PC-3 (cell line): ENCODE results near the gene PEA15. TPM values are rescaled to one million over a fixed set of nuclear protein-coding genes. Genes with fewer than 3 reads are reported as not detected.

Experiments used
- ATAC-seq: fragments of 200-7000 bp; cut with Tn5 transposase; 2 replicates; pipeline ENCODE4 v1.9.1; 2020; ENCODE audit warnings: mild to moderate bottlenecking, moderate library complexity
- BruUV-seq: library from RNA; stranded (reverse); fragments of 400-500 nt; replicated peaks from 2 replicates; lab custom pipeline; 2021; lab: Mats Ljungman, UMichigan
- CTCF ChIA-PET: fragments of 300-600 bp; sonication (Branson Sonifier 250); formaldehyde crosslinking; loops from one replicate; lab custom pipeline; 2022; ENCODE audit warnings: antibody characterized with exemption; lab: Charles Lee
- POLR2A ChIA-PET: fragments of 300-600 bp; sonication (Branson Sonifier 250); formaldehyde crosslinking; loops from one replicate; lab custom pipeline; 2022; ENCODE audit warnings: antibody characterized with exemption; ENCODE audit not compliant: unreplicated experiment; lab: Charles Lee
- DNase-seq: peaks from one replicate; pipeline ENCODE4 v3.0.0-alpha.2; 2015
- H2AFZ ChIP-seq: fragments of 300-600 bp; sonication (generic); 2 replicates; pipeline ENCODE4 v1.6.0; 2016; ENCODE audit warnings: antibody characterized with exemption, low read length
- H3F3A ChIP-seq: fragments of 300-600 bp; sonication (generic); one replicate; pipeline ENCODE4 v1.6.0; 2017; ENCODE audit warnings: antibody characterized with exemption, low read length, control low read depth, mild to moderate bottlenecking; ENCODE audit not compliant: unreplicated experiment
- H3K27ac ChIP-seq: fragments of 300-600 bp; sonication (generic); 2 replicates; pipeline ENCODE4 v1.5.1; 2016; ENCODE audit warnings: mild to moderate bottlenecking, low read length
- H3K27me3 ChIP-seq: fragments of 300-600 bp; sonication (generic); 2 replicates; pipeline ENCODE4 v1.6.1; 2016; ENCODE audit warnings: low read length, mixed read lengths
- H3K36me3 ChIP-seq: fragments of 300-600 bp; sonication (generic); 2 replicates; pipeline ENCODE4 v1.6.1; 2016; ENCODE audit warnings: low read depth, mixed run types, low read length, mixed read lengths
- H3K4me1 ChIP-seq: fragments of 300-600 bp; sonication (generic); 2 replicates; pipeline ENCODE4 v1.5.1; 2016; ENCODE audit warnings: low read length; ENCODE audit not compliant: insufficient read depth
- H3K4me2 ChIP-seq: fragments of 300-600 bp; sonication (generic); 2 replicates; pipeline ENCODE4 v1.6.0; 2016; ENCODE audit warnings: low read length
- H3K4me3 ChIP-seq: fragments of 300-600 bp; sonication (generic); 2 replicates; pipeline ENCODE4 v1.5.1; 2016; ENCODE audit warnings: mild to moderate bottlenecking, low read length, mixed read lengths
- H3K79me2 ChIP-seq: fragments of 300-600 bp; sonication (generic); 2 replicates; pipeline ENCODE4 v1.6.1; 2017; ENCODE audit warnings: low read length, mixed read lengths
- H3K9ac ChIP-seq: fragments of 300-600 bp; sonication (generic); 2 replicates; pipeline ENCODE4 v1.6.0; 2016; ENCODE audit warnings: mild to moderate bottlenecking, low read length
- H3K9me2 ChIP-seq: fragments of 300-600 bp; sonication (generic); replicated peaks from 2 replicates; pipeline ENCODE4 v1.6.1; 2016; ENCODE audit warnings: mixed run types, low read length, mixed read lengths
- H3K9me3 ChIP-seq: fragments of 300-600 bp; sonication (generic); 2 replicates; pipeline ENCODE4 v1.6.1; 2016; ENCODE audit warnings: low read length, mixed read lengths
- H4K20me1 ChIP-seq: fragments of 300-600 bp; sonication (generic); 2 replicates; pipeline ENCODE4 v1.6.1; 2016; ENCODE audit warnings: low read length, mixed read lengths
- EZH2 ChIP-seq: fragments of 300-600 bp; sonication (generic); IDR thresholded peaks from one replicate; pipeline ENCODE4 v1.6.1; 2017; ENCODE audit warnings: antibody characterized with exemption, mild to moderate bottlenecking, low read length; ENCODE audit not compliant: unreplicated experiment
- EZH2phosphoT487 ChIP-seq: fragments of 300-600 bp; sonication (generic); IDR thresholded peaks from 2 replicates; pipeline ENCODE4 v1.6.1; 2018; ENCODE audit warnings: mild to moderate bottlenecking, antibody characterized with exemption, low read length, borderline replicate concordance
- intact Hi-C: fragments of 100-400 bp; cut with micrococcal nuclease; formaldehyde crosslinking; loops from 2 replicates; pipeline ENCODE4 v1.9.0; 2023
- total RNA-seq: library from RNA; depleted of rRNA; stranded (reverse); fragments of >200 nt; gene quantifications from 2 replicates; pipeline ENCODE4 v1.2.3, GENCODE V29; 2014
- TF ChIP-seq, protein P1 (sequence below): fragments of 300-600 bp; sonication (generic); conservative IDR thresholded peaks from 2 replicates; pipeline ENCODE4 v1.5.1; 2017; ENCODE audit warnings: antibody characterized with exemption, low read depth, mild to moderate bottlenecking, low read length

The PEA15 gene
- total RNA-seq, 1 experiment from 2014 or later: 90.3 TPM

DNA sequence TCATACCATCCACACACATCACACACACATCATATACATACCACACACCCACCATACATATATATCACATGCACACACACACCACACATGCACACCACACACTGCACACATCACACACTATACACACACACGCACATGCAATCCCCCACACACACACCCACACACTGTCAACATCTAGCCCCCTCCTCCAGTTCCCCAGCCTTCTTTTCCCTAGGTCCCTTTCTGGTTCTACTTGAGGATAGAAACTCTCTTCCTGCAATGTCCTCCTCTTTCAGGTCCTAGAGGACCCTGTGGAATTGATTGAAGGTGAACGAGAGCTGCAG lies 10.5 kb upstream of the PEA15 start:
- Histone ChIP-seq H3K27me3 (no peaks in the 10 kb centered on the region), H3K4me2 (no peak overlapping the region), H3K79me2 (no peaks in the 10 kb centered on the region), H3K9me2 (no peaks in the 10 kb centered on the region), H2AFZ (no peak overlapping the region), H3K9me3 (no peaks in the 10 kb centered on the region), H3K27ac (no peak overlapping the region), H3K36me3 (no peaks in the 10 kb centered on the region), H3K4me1 (peaks cover 9% of the 10 kb centered on the region; the same call in 1 of the 2 replicates), H3F3A (no peaks in the 10 kb centered on the region), H3K4me3 (no peak overlapping the region), H3K9ac (no peak overlapping the region), H4K20me1 (no peaks in the 10 kb centered on the region)
- ChIA-PET POLR2A (no interaction called here), CTCF (no interaction called here)
- intact Hi-C loops: no loop called here
- DNase-seq (no peak), ATAC-seq (no peak)
- BruUV-seq: no TSS peak
- TF ChIP-seq EZH2phosphoT487 (no peak), EZH2 (no peak)
- TF ChIP-seq, protein P1, sequence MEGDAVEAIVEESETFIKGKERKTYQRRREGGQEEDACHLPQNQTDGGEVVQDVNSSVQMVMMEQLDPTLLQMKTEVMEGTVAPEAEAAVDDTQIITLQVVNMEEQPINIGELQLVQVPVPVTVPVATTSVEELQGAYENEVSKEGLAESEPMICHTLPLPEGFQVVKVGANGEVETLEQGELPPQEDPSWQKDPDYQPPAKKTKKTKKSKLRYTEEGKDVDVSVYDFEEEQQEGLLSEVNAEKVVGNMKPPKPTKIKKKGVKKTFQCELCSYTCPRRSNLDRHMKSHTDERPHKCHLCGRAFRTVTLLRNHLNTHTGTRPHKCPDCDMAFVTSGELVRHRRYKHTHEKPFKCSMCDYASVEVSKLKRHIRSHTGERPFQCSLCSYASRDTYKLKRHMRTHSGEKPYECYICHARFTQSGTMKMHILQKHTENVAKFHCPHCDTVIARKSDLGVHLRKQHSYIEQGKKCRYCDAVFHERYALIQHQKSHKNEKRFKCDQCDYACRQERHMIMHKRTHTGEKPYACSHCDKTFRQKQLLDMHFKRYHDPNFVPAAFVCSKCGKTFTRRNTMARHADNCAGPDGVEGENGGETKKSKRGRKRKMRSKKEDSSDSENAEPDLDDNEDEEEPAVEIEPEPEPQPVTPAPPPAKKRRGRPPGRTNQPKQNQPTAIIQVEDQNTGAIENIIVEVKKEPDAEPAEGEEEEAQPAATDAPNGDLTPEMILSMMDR: no peak

DNA sequence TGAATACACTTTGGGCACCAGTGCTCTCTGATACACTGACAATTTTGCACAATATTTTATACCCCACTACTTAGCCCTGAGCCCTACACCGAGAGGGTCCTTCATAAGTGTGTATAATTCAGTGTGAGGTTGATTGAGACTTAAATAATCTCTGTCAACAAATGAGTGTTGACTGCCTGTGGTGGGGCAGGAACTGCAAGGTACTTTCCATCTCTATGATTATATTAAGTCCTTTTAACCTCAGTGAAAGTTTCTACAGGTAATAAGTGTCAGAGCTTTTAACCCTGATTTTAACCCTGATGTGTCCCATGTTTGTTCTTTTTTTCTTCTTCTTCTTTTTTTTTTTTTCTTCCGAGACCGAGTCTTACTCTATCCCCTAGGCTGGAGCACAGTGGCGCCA lies 9.0 kb upstream of the PEA15 start:
- Histone ChIP-seq H3K9ac (no peak overlapping the region), H4K20me1 (no peaks in the 10 kb centered on the region), H2AFZ (no peak overlapping the region), H3K4me1 (peaks cover 9% of the 10 kb centered on the region; the same call in 1 of the 2 replicates), H3K9me3 (no peaks in the 10 kb centered on the region), H3F3A (no peaks in the 10 kb centered on the region), H3K4me3 (no peak overlapping the region), H3K27ac (no peak overlapping the region), H3K36me3 (no peaks in the 10 kb centered on the region), H3K9me2 (no peaks in the 10 kb centered on the region), H3K79me2 (no peaks in the 10 kb centered on the region), H3K4me2 (no peak overlapping the region), H3K27me3 (no peaks in the 10 kb centered on the region)
- DNase-seq: no peak
- intact Hi-C loops: no loop called here
- POLR2A ChIA-PET: no interaction called here
- TF ChIP-seq EZH2 (no peak), EZH2phosphoT487 (no peak)
- ATAC-seq: no peak
- CTCF ChIA-PET: interaction anchor here (1.7 kb wide), 1 partner anchor 24 kb away, joined by 5 read pairs; no protein-coding TSS in a partner anchor
- no TSS peak for BruUV-seq

DNA sequence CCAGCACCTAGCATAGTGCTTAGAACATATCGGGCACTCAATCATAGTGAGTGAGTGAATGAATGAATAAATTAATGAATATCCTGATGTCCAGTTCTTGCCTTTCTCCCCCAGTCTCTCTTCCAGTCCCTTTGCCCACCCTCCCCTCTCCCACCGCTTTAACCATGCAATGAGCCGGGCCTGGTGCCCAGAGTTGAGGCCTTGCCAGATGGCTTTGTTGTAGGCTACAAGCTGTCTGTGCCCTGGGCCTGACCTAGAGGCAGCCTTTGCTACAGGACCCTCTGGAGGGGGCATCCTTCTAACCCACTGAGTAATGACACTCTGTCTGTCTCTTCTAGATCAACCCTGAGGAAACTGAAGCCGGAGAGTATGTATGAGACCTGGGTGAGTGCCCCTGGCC lies 8.0 kb upstream of the PEA15 start:
- Histone ChIP-seq H3K9ac (no peak overlapping the region), H3K9me3 (no peaks in the 10 kb centered on the region), H3K27me3 (no peaks in the 10 kb centered on the region), H3K4me2 (no peak overlapping the region), H3K4me3 (no peak overlapping the region), H4K20me1 (no peaks in the 10 kb centered on the region), H3K36me3 (no peaks in the 10 kb centered on the region), H3K27ac (no peak overlapping the region), H2AFZ (no peak overlapping the region), H3K9me2 (no peaks in the 10 kb centered on the region), H3K79me2 (no peaks in the 10 kb centered on the region), H3F3A (no peaks in the 10 kb centered on the region), H3K4me1 (peaks cover 9% of the 10 kb centered on the region; the same call in 1 of the 2 replicates)
- intact Hi-C loops: no loop called here
- no TSS peak for BruUV-seq
- POLR2A ChIA-PET: no interaction called here
- CTCF ChIA-PET: no interaction called here
- ATAC-seq (no peak), DNase-seq (no peak)
- TF ChIP-seq, protein P1: no peak
- no peak for TF ChIP-seq EZH2
- TF ChIP-seq EZH2phosphoT487: no peak
